H1 (cell line): Measurements from ENCODE around the gene SEC62. TPM values are rescaled to one million over a fixed set of nuclear protein-coding genes. Genes with fewer than 3 reads are reported as not detected.

Experiments
- CTCF ChIA-PET: fragments of 300-600 bp; sonication (Branson Sonifier 250); formaldehyde crosslinking; loops from one replicate; lab custom pipeline; 2021; ENCODE audit not compliant: partially characterized antibody; lab: Charles Lee
- POLR2A ChIA-PET: fragments of 300-600 bp; sonication (Branson Sonifier 250); formaldehyde crosslinking; loops from one replicate; lab custom pipeline; 2021; ENCODE audit warnings: inconsistent platforms; ENCODE audit not compliant: partially characterized antibody; lab: Charles Lee
- DNase-seq, 2 experiments: peaks; one replicate each; pipeline versions ENCODE4 v3.0.0 to v3.0.0-alpha.2; 2010 to 2022; ENCODE audit warnings: low spot score in 2 of 2, low read depth in 1 of 2, mixed read lengths in 1 of 2
- FAIRE-seq: peaks from 2 replicates; lab custom pipeline; 2011; peaks lifted over from hg19 to GRCh38; lab: Jason Lieb, UNC
- H2AFZ ChIP-seq: 2 replicates; pipeline ENCODE4 v1.8.1; 2012; ENCODE audit warnings: low read length, inconsistent platforms
- H2AK5ac ChIP-seq: 2 replicates; pipeline ENCODE4 v1.6.1; 2013; ENCODE audit warnings: low read depth, low read length
- H2BK120ac ChIP-seq: replicated peaks from 2 replicates; pipeline ENCODE3; 2013; ENCODE audit warnings: low read depth, low read length, inconsistent platforms
- H2BK12ac ChIP-seq: 2 replicates; pipeline ENCODE4 v1.6.1; 2013; ENCODE audit warnings: low read depth, low read length
- H2BK15ac ChIP-seq: 2 replicates; pipeline ENCODE4 v1.6.1; 2013; ENCODE audit warnings: low read length
- H2BK20ac ChIP-seq: 2 replicates; pipeline ENCODE4 v1.6.1; 2013; ENCODE audit warnings: low read length
- H2BK5ac ChIP-seq: 2 replicates; pipeline ENCODE4 v1.6.1; 2013; ENCODE audit warnings: low read depth, low read length
- H3K14ac ChIP-seq: 2 replicates; pipeline ENCODE4 v1.6.1; 2013; ENCODE audit warnings: inconsistent platforms; ENCODE audit not compliant: insufficient read length
- H3K18ac ChIP-seq: 2 replicates; pipeline ENCODE4 v1.6.1; 2013; ENCODE audit warnings: low read length; ENCODE audit errors: extremely low read depth
- H3K23ac ChIP-seq: 2 replicates; pipeline ENCODE4 v1.6.1; 2013; ENCODE audit warnings: inconsistent platforms; ENCODE audit not compliant: insufficient read length
- H3K23me2 ChIP-seq: 2 replicates; pipeline ENCODE4 v1.6.1; 2013; ENCODE audit warnings: low read depth, low read length
- H3K27ac ChIP-seq: 2 replicates; pipeline ENCODE4 v1.6.1; 2011; ENCODE audit warnings: low read depth, low read length, inconsistent platforms
- H3K27me3 ChIP-seq, 4 experiments: replicated peaks in 1 of 4; 1 replicate in 1 of 4; 2 replicates in 3 of 4; pipeline versions ENCODE4 v1.6.1 to v1.8.1; 2011 to 2013; ENCODE audit warnings: low read length in 3 of 4, mild to moderate bottlenecking in 3 of 4, inconsistent platforms in 2 of 4, mixed read lengths in 2 of 4, moderate library complexity in 1 of 4; ENCODE audit not compliant: control insufficient read depth in 3 of 4, insufficient read depth in 3 of 4; ENCODE audit errors: extremely low read depth in 1 of 4
- H3K36me3 ChIP-seq, 4 experiments: 2 replicates each; pipeline versions ENCODE4 v1.6.1 to v1.8.1; 2011 to 2013; ENCODE audit warnings: mild to moderate bottlenecking in 4 of 4, low read length in 3 of 4, moderate library complexity in 2 of 4, control low read depth in 1 of 4, inconsistent platforms in 1 of 4; ENCODE audit not compliant: insufficient read depth in 4 of 4, control insufficient read depth in 2 of 4
- H3K4ac ChIP-seq: replicated peaks from 2 replicates; pipeline ENCODE3; 2013; ENCODE audit warnings: low read length, low read depth, mixed read lengths, inconsistent platforms; ENCODE audit not compliant: insufficient read length
- H3K4me1 ChIP-seq, 4 experiments: replicated peaks in 1 of 4; 1 replicate in 1 of 4; 2 replicates in 3 of 4; pipeline versions ENCODE4 v1.6.1 to v1.8.1; 2011 to 2013; ENCODE audit warnings: low read length in 3 of 4, inconsistent platforms in 2 of 4, mixed read lengths in 1 of 4; ENCODE audit not compliant: insufficient read depth in 4 of 4, control insufficient read depth in 3 of 4
- H3K4me2 ChIP-seq, 2 experiments: 2 replicates each; pipeline versions ENCODE4 v1.6.1 to v1.8.1; 2011 to 2013; ENCODE audit warnings: low read depth in 2 of 2, low read length in 2 of 2, control low read depth in 1 of 2, inconsistent platforms in 1 of 2, mild to moderate bottlenecking in 1 of 2; ENCODE audit not compliant: insufficient read depth in 1 of 2
- H3K4me3 ChIP-seq, 4 experiments: fragments of 200-600, 300-600 bp in 1 of 4; sonication (generic), shearing (Covaris generic), sonication (Bioruptor Twin) in 1 of 4; 2 replicates each; pipeline versions ENCODE4 v1.5.1 to v1.8.1; 2011 to 2016; ENCODE audit warnings: low read length in 4 of 4, low read depth in 3 of 4, control low read depth in 2 of 4, inconsistent platforms in 2 of 4, mild to moderate bottlenecking in 2 of 4, mixed read lengths in 1 of 4, moderate library complexity in 1 of 4; ENCODE audit not compliant: insufficient read depth in 2 of 4; ENCODE audit errors: extremely low read depth in 1 of 4
- H3K56ac ChIP-seq: replicated peaks from 2 replicates; pipeline ENCODE3; 2013; ENCODE audit warnings: low read depth, mild to moderate bottlenecking, mixed read lengths, low read length, inconsistent platforms; ENCODE audit not compliant: insufficient read length
- H3K79me1 ChIP-seq: 2 replicates; pipeline ENCODE4 v1.6.1; 2013; ENCODE audit warnings: low read depth, low read length, control low read depth
- H3K79me2 ChIP-seq, 2 experiments: 2 replicates each; pipeline versions ENCODE4 v1.6.1 to v1.8.1; 2012 to 2013; ENCODE audit warnings: low read length in 2 of 2, mild to moderate bottlenecking in 2 of 2, inconsistent platforms in 1 of 2; ENCODE audit not compliant: insufficient read depth in 2 of 2, control insufficient read depth in 1 of 2
- H3K9ac ChIP-seq, 4 experiments: replicated peaks in 1 of 4; 1 replicate in 1 of 4; 2 replicates in 3 of 4; pipeline versions ENCODE4 v1.6.1 to v1.8.1; 2011 to 2013; ENCODE audit warnings: low read depth in 3 of 4, low read length in 3 of 4, control low read depth in 2 of 4, mild to moderate bottlenecking in 2 of 4, moderate library complexity in 2 of 4, inconsistent platforms in 1 of 4; ENCODE audit errors: extremely low read depth in 1 of 4
- H3K9me3 ChIP-seq, 2 experiments: 2 replicates each; pipeline versions ENCODE4 v1.6.1 to v1.8.1; 2012 to 2013; ENCODE audit warnings: mild to moderate bottlenecking in 2 of 2, moderate library complexity in 2 of 2, control low read depth in 1 of 2, inconsistent platforms in 1 of 2, low read depth in 1 of 2, low read length in 1 of 2, mixed read lengths in 1 of 2; ENCODE audit not compliant: insufficient read depth in 2 of 2
- H4K20me1 ChIP-seq, 2 experiments: replicated peaks in 1 of 2; 2 replicates each; pipeline versions ENCODE3 to v1.8.1; 2011 to 2013; ENCODE audit warnings: inconsistent platforms in 2 of 2, low read length in 2 of 2, mild to moderate bottlenecking in 1 of 2; ENCODE audit not compliant: insufficient read depth in 2 of 2, control insufficient read depth in 1 of 2
- H4K5ac ChIP-seq: 2 replicates; pipeline ENCODE4 v1.6.1; 2013; ENCODE audit warnings: low read length, low read depth, mixed read lengths, inconsistent platforms; ENCODE audit not compliant: insufficient read length
- H4K8ac ChIP-seq: 2 replicates; pipeline ENCODE4 v1.8.0; 2013; ENCODE audit warnings: mild to moderate bottlenecking, moderate library complexity, low read length, inconsistent platforms; ENCODE audit not compliant: insufficient read depth; ENCODE audit errors: extremely low read depth
- H4K91ac ChIP-seq: replicated peaks from 2 replicates; pipeline ENCODE3; 2013; ENCODE audit warnings: low read length, mixed read lengths, inconsistent platforms; ENCODE audit not compliant: insufficient read length
- MAFK ChIP-seq: IDR thresholded peaks from 2 replicates; pipeline ENCODE4 v1.6.1; 2012; ENCODE audit warnings: low read depth, mild to moderate bottlenecking, improper control_type of control experiment, low read length
- SIRT6 ChIP-seq: IDR thresholded peaks from one replicate; pipeline ENCODE4 v1.7.1; 2012; ENCODE audit warnings: low read length, inconsistent platforms
- SRF ChIP-seq: IDR thresholded peaks from 2 replicates; pipeline ENCODE4 v1.6.1; 2011; ENCODE audit warnings: mild to moderate bottlenecking, low read depth, low read length, moderate library complexity
- WGBS, 2 experiments: shearing (Covaris generic) in 1 of 2; methylation state at CpG; one replicate each; pipeline versions ENCODE4 v1.1.6 to v1.1.7; 2013 to 2015; ENCODE audit warnings: low lambda C conversion rate in 2 of 2, mixed read lengths in 2 of 2, inconsistent platforms in 1 of 2, low coverage in 1 of 2, missing lambda C conversion rate in 1 of 2; ENCODE audit not compliant: insufficient replicate concordance in 2 of 2, insufficient coverage in 1 of 2, insufficient read length in 1 of 2; ENCODE audit errors: extremely low coverage in 1 of 2, missing lambda C conversion rate in 1 of 2; 5-methylcytosine and 5-hydroxymethylcytosine counted together
- polyA plus RNA-seq, 7 experiments: library from polyadenylated mRNA; depleted of rRNA in 3 of 7; stranded (reverse) in 5 of 7; unstranded in 2 of 7; fragments of >200 nt in 5 of 7; fragments of 200-250 nt in 2 of 7; gene quantifications; 1 replicate in 5 of 7; 2 replicates in 1 of 7; 4 replicates in 1 of 7; pipeline versions ENCODE4 v1.2.1 to v1.2.3, GENCODE V29; 2011 to 2013; ENCODE audit warnings: missing spikeins in 2 of 7, mixed read lengths in 2 of 7
- total RNA-seq: library from RNA; stranded (reverse); fragmentation: NEBNext Ultra II Directional; extraction: Animal tissue kit (Norgen Biotek cat#: 25700); gene quantifications from 2 replicates; pipeline ENCODE4 v1.2.1, GENCODE V29; 2021

Gene SEC62
- total and polyA plus RNA-seq, 2 of the 8 experiments (the other 6 are each of a cell fraction or from before 2014, with no cell fraction given) = 67.8 to 113 TPM

DNA sequence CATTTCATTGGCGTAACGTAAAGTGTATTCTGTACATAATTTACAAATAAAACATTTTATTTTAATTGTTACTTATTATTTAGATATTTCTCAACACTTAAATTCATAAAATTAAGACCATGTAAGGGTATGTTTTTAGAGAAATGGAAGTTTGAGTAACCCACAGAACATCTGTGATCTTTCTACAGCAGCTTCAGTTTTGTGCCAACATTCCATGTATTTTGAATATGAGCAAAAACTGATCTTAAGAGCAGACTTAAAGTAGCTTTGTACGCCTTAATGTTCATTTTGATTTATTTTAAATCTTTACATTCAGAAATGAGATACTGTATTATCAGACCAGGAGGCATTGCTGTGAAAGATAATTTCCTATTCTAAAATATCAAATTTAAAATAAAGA, 27.2 kb downstream of the SEC62 start:
- Histone ChIP-seq H2BK120ac (no peak overlapping the region), H3K4ac (no peak overlapping the region), H4K91ac (no peak overlapping the region), H2AK5ac (no peak overlapping the region), H3K27me3 (no peaks in the 10 kb centered on the region), H3K4me1 (no peaks in the 10 kb centered on the region), H3K4me2 (no peak overlapping the region), H3K27ac (no peak overlapping the region), H3K14ac (no peak overlapping the region), H4K20me1 (no peaks in the 10 kb centered on the region), H3K18ac (no peak overlapping the region), H2AFZ (no peak overlapping the region), H3K4me3 (no peak overlapping the region), H3K79me1 (no peaks in the 10 kb centered on the region), H3K9me3 (no peaks in the 10 kb centered on the region), H2BK12ac (no peak overlapping the region), H3K23me2 (no peaks in the 10 kb centered on the region), H4K8ac (no peak overlapping the region), H4K5ac (no peak overlapping the region), H3K23ac (no peak overlapping the region), H3K56ac (no peak overlapping the region), H2BK20ac (no peak overlapping the region), H2BK5ac (no peak overlapping the region), H3K9ac (no peak overlapping the region), H2BK15ac (no peak overlapping the region), H3K36me3 (peaks cover 6 to 50% (median 19%) of the 10 kb centered on the region in 4 experiments; a peak in 6 of 8 replicates), H3K79me2 (no peaks in the 10 kb centered on the region)
- ChIA-PET CTCF (no interaction called here), POLR2A (no interaction called here)
- DNase-seq = no peak
- TF ChIP-seq MAFK = no peak
- TF ChIP-seq SRF = no peak
- TF ChIP-seq SIRT6 = no peak
- no peak for FAIRE-seq
- WGBS, 2 experiments = 91% methylated on average over 3 of the region's 3 CpGs; no CpG with 5 or more reads in 1 of the 2 experiments
